Prostate gland (tissue), 2 donors: ENCODE measurements around the gene SLC17A9.

ENCODE experiments used
- CTCF ChIP-seq, 4 experiments: fragments of 200-600 bp in 2 of 4; fragments of 450-650 bp in 2 of 4; sonication (generic) in 2 of 4; IDR thresholded peaks; 1 replicate in 3 of 4; 2 replicates in 1 of 4; pipeline ENCODE4 v1.5.1; 2016 to 2019; ENCODE audit warnings: antibody characterized with exemption in 4 of 4, mild to moderate bottlenecking in 2 of 4, moderate library complexity in 2 of 4
- POLR2A ChIP-seq: fragments of 450-650 bp; IDR thresholded peaks from one replicate; pipeline ENCODE4 v1.6.1; 2016; ENCODE audit warnings: antibody characterized with exemption, mild to moderate bottlenecking

GRCh38 chr20:62996596-62996982, 44.1 kb downstream of the SLC17A9 start:
- no peak for TF ChIP-seq CTCF (IDR thresholded peaks at IDR 0.05)
- no peak for TF ChIP-seq POLR2A
